SIG-M5 (cell line): ENCODE measurements around the gene IVNS1ABP.
"Not testable (repeated sequence)": the region's sequence is repeated elsewhere in the genome, so short reads cannot be mapped to it uniquely, and the experiment has no call there.

Experiments
- DNase-seq: peaks from one replicate; lab custom pipeline; 2025; lab: John Stamatoyannopoulos, UW

IVNS1ABP gene

GRCh38 chr1:185334182-185334581 lies 17.1 kb upstream of the IVNS1ABP start:
- DNase-seq, result no peak

- no peak for DNase-seq
These were observed 11.2 kb upstream of the IVNS1ABP start for GRCh38 chr1:185328255-185328654.

- no peak for DNase-seq
These were observed 8.4 kb upstream of the IVNS1ABP start for GRCh38 chr1:185325413-185325812.

GRCh38 chr1:185324118-185324517 lies 7.1 kb upstream of the IVNS1ABP start:
- no peak for DNase-seq

- no peak for DNase-seq
These were observed 5.6 kb upstream of the IVNS1ABP start for GRCh38 chr1:185322636-185323035.

- not testable (repeated sequence) for DNase-seq
These were observed 4.7 kb upstream of the IVNS1ABP start for GRCh38 chr1:185321653-185322221.

- DNase-seq, result not testable (repeated sequence)
These were observed 4.1 kb upstream of the IVNS1ABP start for GRCh38 chr1:185321104-185321503.

- no peak for DNase-seq
These were observed 2.1 kb upstream of the IVNS1ABP start for GRCh38 chr1:185319139-185319475.

GRCh38 chr1:185318431-185319138 lies 1.5 kb upstream of the IVNS1ABP start:
- DNase-seq, result no peak

GRCh38 chr1:185317886-185318310 lies 855 bp upstream of the IVNS1ABP start:
- DNase-seq, result no peak

- DNase-seq, result no peak
These were observed 645 bp downstream of the IVNS1ABP start for GRCh38 chr1:185316163-185317033.

- DNase-seq, result no peak
These were observed 1.5 kb downstream of the IVNS1ABP start for GRCh38 chr1:185315445-185316071.

- DNase-seq, result no peak
These were observed 2.6 kb downstream of the IVNS1ABP start for GRCh38 chr1:185314411-185314810.

- no peak for DNase-seq
These were observed 4.5 kb downstream of the IVNS1ABP start for GRCh38 chr1:185312361-185313138.

- no peak for DNase-seq
These were observed 5.3 kb downstream of the IVNS1ABP start for GRCh38 chr1:185311589-185312225.

- no peak for DNase-seq
These were observed 7.5 kb downstream of the IVNS1ABP start for GRCh38 chr1:185309566-185309965.

- no peak for DNase-seq
These were observed 8.9 kb downstream of the IVNS1ABP start for GRCh38 chr1:185308126-185308525.

GRCh38 chr1:185305419-185305818 lies 11.6 kb downstream of the IVNS1ABP start:
- DNase-seq, result no peak

- no peak for DNase-seq
These were observed 16.9 kb downstream of the IVNS1ABP start for GRCh38 chr1:185300152-185300551.

- no peak for DNase-seq
These were observed 19.1 kb downstream of the IVNS1ABP start for GRCh38 chr1:185297982-185298381.

GRCh38 chr1:185295091-185295490 lies 22.0 kb downstream of the IVNS1ABP start:
- DNase-seq, result no peak
